Kidney epithelial cell (primary cell): ENCODE results near the gene SRMS. TPM values are rescaled to one million over a fixed set of nuclear protein-coding genes. Genes with fewer than 3 reads are reported as not detected.

Source experiments
- DNase-seq: peaks from one replicate; pipeline ENCODE4 v3.0.0-alpha.2; 2010; ENCODE audit warnings: low read depth
- H3K27me3 ChIP-seq: 2 replicates; pipeline ENCODE4 v1.6.0; 2011; ENCODE audit warnings: low read length; ENCODE audit not compliant: control insufficient read depth, insufficient read depth
- H3K36me3 ChIP-seq: 2 replicates; pipeline ENCODE4 v1.5.1; 2011; ENCODE audit warnings: low read length; ENCODE audit not compliant: control insufficient read depth, insufficient read depth
- H3K4me3 ChIP-seq: 2 replicates; pipeline ENCODE4 v1.5.1; 2011; ENCODE audit warnings: low read depth, mild to moderate bottlenecking, control low read depth, low read length
- CTCF ChIP-seq: IDR thresholded peaks from 2 replicates; pipeline ENCODE4 v1.5.1; 2011; ENCODE audit warnings: mild to moderate bottlenecking, moderate library complexity, low read length, control low read depth, inconsistent platforms; ENCODE audit not compliant: insufficient read depth, poor library complexity, severe bottlenecking
- total RNA-seq: library from RNA; depleted of rRNA; stranded (reverse); fragments of >200 nt; gene quantifications from 2 replicates; pipeline ENCODE4 v1.2.3, GENCODE V29; 2015

SRMS gene
- total RNA-seq, 1 donor from 2014 or later, result not detected

DNA sequence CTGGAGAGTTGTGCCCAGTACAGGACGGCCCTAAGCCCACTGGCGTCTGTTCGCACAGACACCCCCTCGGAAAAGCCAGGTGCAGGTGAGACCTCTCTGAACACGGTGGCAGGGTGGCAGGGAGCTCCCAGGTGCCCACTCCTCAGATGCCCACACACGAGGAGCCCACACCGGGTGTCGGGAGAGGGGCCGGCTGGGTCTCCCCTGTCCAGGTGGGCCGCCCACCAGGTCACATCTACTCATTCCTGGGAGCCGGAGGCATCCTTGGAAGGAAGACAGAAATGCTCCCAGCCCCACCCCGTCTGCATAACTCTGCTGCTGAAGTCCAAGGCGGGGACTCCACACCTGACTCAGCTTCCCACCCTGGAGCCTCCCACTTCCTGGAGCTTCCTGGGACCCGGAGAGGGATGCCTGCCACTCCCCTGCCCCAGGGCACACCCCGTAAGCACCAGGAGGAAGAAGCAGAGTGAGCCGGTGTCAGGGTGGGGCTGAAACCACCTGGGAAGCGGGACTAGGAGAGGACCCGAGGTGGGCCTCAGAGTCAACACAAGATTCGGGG, 2.5 kb downstream of the SRMS start:
- no peak for DNase-seq
- Histone ChIP-seq H3K4me3 (no peak overlapping the region), H3K36me3 (no peaks in the 10 kb centered on the region), H3K27me3 (peaks cover 39% of the 10 kb centered on the region)
- no peak for TF ChIP-seq CTCF

DNA sequence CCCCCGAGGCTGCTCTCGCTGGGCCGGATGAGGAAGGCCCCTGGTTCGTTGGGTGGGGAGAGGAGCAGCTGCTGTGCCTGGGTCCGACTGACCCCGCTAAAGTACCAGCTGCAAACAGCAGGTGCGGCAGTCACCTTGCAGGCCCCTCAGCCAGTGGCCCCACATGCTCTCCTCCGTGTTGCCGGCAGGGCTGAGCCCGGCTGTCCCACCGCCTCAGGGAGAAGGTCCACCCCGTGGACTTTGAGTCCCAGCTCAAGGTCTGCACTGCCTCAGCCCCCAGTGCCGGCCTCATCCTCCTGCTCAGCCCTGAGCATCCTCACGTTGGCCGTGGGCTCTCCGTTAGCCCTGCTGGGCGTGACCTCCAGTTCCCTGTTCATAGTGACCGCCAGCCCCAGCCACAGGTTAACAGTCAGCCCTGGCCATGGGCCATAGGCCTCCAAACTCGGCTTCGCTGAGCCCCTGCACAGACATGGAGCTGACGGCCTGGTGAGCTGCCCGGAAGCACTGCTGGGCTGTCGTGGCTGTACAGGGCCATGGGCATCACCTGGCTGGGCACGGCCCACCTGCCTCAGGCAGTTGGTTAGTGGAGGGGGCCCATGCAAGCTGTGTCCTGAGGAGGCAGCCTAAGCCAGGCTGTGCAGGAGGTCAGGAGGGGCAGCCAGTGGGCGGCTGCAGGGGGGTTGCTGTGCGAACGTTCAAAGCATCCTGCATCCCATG, 3.1 kb downstream of the SRMS start:
- TF ChIP-seq CTCF, result no peak

DNA sequence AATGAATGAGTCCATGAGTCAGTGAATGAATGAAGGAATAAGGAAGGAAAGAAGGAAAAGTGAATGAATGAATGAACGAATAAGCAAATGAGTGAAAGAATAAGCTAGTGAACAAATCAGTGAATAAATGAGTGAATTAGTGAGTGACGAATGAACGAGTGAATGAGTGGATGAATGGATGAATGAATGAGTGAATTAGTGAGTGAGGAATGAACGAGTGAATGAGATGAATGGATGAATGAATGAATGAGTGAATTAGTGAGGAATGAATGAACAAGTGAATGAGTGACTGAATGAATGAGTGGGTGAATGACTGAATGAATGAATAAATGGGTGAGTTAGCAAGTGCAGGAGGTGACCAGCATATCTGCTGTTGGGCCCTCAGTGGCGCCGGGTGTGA, 3.8 kb downstream of the SRMS start:
- Histone ChIP-seq H3K36me3 (no peaks in the 10 kb centered on the region), H3K27me3 (peaks cover 30% of the 10 kb centered on the region), H3K4me3 (no peak overlapping the region)
- no peak for TF ChIP-seq CTCF
- DNase-seq, result no peak

More for the DNA sequence above, 3.1 kb downstream of the SRMS start:
- Histone ChIP-seq H3K4me3 (no peak overlapping the region), H3K36me3 (no peaks in the 10 kb centered on the region), H3K27me3 (peaks cover 34% of the 10 kb centered on the region)
- DNase-seq, result no peak

GRCh38 chr20:63543131-63543530, 4.4 kb downstream of the SRMS start:
- H3K27me3 ChIP-seq, result peaks cover 24% of the 10 kb centered on the region
- DNase-seq, result no peak
- TF ChIP-seq CTCF, result no peak
- H3K36me3 ChIP-seq, result no peaks in the 10 kb centered on the region
- no peak overlapping the region for H3K4me3 ChIP-seq

DNA sequence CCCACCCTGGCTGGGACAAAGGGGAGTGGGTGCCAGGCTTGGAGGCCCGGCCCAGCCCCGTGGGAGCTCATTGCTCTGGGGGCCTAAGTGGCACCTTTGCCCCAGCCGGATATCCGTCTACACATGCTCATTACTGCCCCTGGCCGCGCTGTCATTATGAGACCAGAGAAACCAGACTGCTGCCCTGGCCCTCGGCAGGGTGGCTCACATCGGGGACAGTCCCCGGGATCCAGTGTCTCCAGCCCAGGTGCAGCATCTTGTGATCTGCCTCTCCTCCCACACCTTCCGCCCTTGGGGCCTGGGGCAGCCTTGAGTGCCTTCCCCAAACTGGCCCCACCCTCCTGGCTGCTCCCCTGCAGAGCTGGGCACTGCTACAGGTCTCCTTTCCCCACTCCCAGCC, 4.9 kb downstream of the SRMS start:
- no peak for TF ChIP-seq CTCF
- no peak for DNase-seq
- Histone ChIP-seq H3K4me3 (no peak overlapping the region), H3K27me3 (peaks cover 19% of the 10 kb centered on the region), H3K36me3 (no peaks in the 10 kb centered on the region)
